Neuronal stem cell (in vitro differentiated cells): Measurements from ENCODE around the gene PTPRT. TPM values are rescaled to one million over a fixed set of nuclear protein-coding genes. Genes with fewer than 3 reads are reported as not detected.

Experiments
- DNase-seq: peaks from one replicate; pipeline ENCODE4 v3.0.0-alpha.2; 2013; ENCODE audit warnings: low spot score
- H2AFZ ChIP-seq: one replicate; pipeline ENCODE4 v1.6.1; 2013; ENCODE audit warnings: mild to moderate bottlenecking, low read length, inconsistent platforms
- H2AK5ac ChIP-seq: 2 replicates; pipeline ENCODE4 v1.6.1; 2013; ENCODE audit warnings: low read depth, mild to moderate bottlenecking, inconsistent platforms, low read length, moderate library complexity, mixed read lengths
- H2BK120ac ChIP-seq: 2 replicates; pipeline ENCODE4 v1.6.1; 2013; ENCODE audit warnings: low read depth, mild to moderate bottlenecking, inconsistent platforms, low read length, moderate library complexity, mixed read lengths
- H2BK12ac ChIP-seq: one replicate; pipeline ENCODE4 v1.6.1; 2013; ENCODE audit warnings: low read length, inconsistent platforms
- H2BK15ac ChIP-seq: 2 replicates; pipeline ENCODE4 v1.6.1; 2013; ENCODE audit warnings: mild to moderate bottlenecking, low read length, inconsistent platforms, mixed read lengths
- H2BK5ac ChIP-seq: one replicate; pipeline ENCODE4 v1.6.1; 2013; ENCODE audit warnings: inconsistent platforms, mild to moderate bottlenecking, low read length, moderate library complexity
- H3K14ac ChIP-seq: one replicate; pipeline ENCODE4 v1.6.1; 2013; ENCODE audit warnings: low read length, inconsistent platforms
- H3K18ac ChIP-seq: 2 replicates; pipeline ENCODE4 v1.6.1; 2013; ENCODE audit warnings: low read length, inconsistent platforms
- H3K23ac ChIP-seq: 2 replicates; pipeline ENCODE4 v1.6.1; 2013; ENCODE audit warnings: low read depth, mild to moderate bottlenecking, mixed read lengths, low read length, inconsistent platforms; ENCODE audit not compliant: poor library complexity
- H3K27ac ChIP-seq: replicated peaks from 3 replicates; pipeline ENCODE4 v1.5.1; 2013; ENCODE audit warnings: low read length, inconsistent platforms
- H3K27me3 ChIP-seq, 3 experiments: 2 replicates each; pipeline ENCODE4 v1.6.1; 2013; ENCODE audit warnings: low read length in 3 of 3, mild to moderate bottlenecking in 2 of 3, inconsistent platforms in 1 of 3, low read depth in 1 of 3, mixed read lengths in 1 of 3, moderate library complexity in 1 of 3; ENCODE audit not compliant: control insufficient read depth in 3 of 3, insufficient read depth in 3 of 3
- H3K36me3 ChIP-seq, 2 donors: replicated peaks in 1 of 2; 2 replicates each; pipeline ENCODE4 v1.6.1; 2013; ENCODE audit warnings: low read length in 2 of 2; ENCODE audit not compliant: control insufficient read depth in 2 of 2, insufficient read depth in 2 of 2
- H3K4ac ChIP-seq: 2 replicates; pipeline ENCODE4 v1.6.1; 2013; ENCODE audit warnings: inconsistent platforms, mild to moderate bottlenecking, low read length, moderate library complexity
- H3K4me1 ChIP-seq, 2 donors: 1 replicate in 1 of 2; 2 replicates in 1 of 2; pipeline ENCODE4 v1.6.1; 2013; ENCODE audit warnings: low read length in 2 of 2, low read depth in 1 of 2; ENCODE audit not compliant: control insufficient read depth in 2 of 2, insufficient read depth in 1 of 2
- H3K4me2 ChIP-seq: one replicate; pipeline ENCODE4 v1.6.1; 2013; ENCODE audit warnings: mild to moderate bottlenecking, low read length, inconsistent platforms; ENCODE audit not compliant: insufficient read depth, poor library complexity, severe bottlenecking
- H3K4me3 ChIP-seq, 2 donors: 2 replicates each; pipeline ENCODE4 v1.5.1; 2013; ENCODE audit warnings: low read length in 2 of 2, mild to moderate bottlenecking in 2 of 2, inconsistent platforms in 1 of 2, moderate library complexity in 1 of 2
- H3K79me1 ChIP-seq: one replicate; pipeline ENCODE4 v1.6.1; 2013; ENCODE audit warnings: low read depth, mild to moderate bottlenecking, inconsistent platforms, low read length, moderate library complexity
- H3K9ac ChIP-seq: one replicate; pipeline ENCODE4 v1.6.1; 2013; ENCODE audit warnings: mild to moderate bottlenecking, low read depth, low read length, inconsistent platforms; ENCODE audit not compliant: poor library complexity
- H3K9me3 ChIP-seq, 2 donors: replicated peaks in 1 of 2; 2 replicates each; pipeline versions ENCODE3 to v1.6.1; 2013; ENCODE audit warnings: low read length in 2 of 2, mild to moderate bottlenecking in 2 of 2, inconsistent platforms in 1 of 2, low read depth in 1 of 2, mixed read lengths in 1 of 2, moderate library complexity in 1 of 2; ENCODE audit not compliant: control insufficient read depth in 2 of 2, insufficient read depth in 1 of 2
- H4K8ac ChIP-seq: one replicate; pipeline ENCODE4 v1.6.1; 2013; ENCODE audit warnings: low read depth, mild to moderate bottlenecking, inconsistent platforms, low read length, moderate library complexity
- H4K91ac ChIP-seq: one replicate; pipeline ENCODE4 v1.6.1; 2013; ENCODE audit warnings: low read length, low read depth, mild to moderate bottlenecking, inconsistent platforms; ENCODE audit not compliant: poor library complexity
- WGBS, 2 donors: extraction: QIAGEN DNeasy Blood & Tissue Kit; methylation state at CpG; one replicate each; pipeline ENCODE4 v1.1.7; 2013; ENCODE audit warnings: missing lambda C conversion rate in 2 of 2, mixed read lengths in 1 of 2; ENCODE audit not compliant: insufficient read length in 2 of 2, insufficient replicate concordance in 1 of 2; ENCODE audit errors: extremely low coverage in 2 of 2; 5-methylcytosine and 5-hydroxymethylcytosine counted together
- small RNA-seq: library from polyadenylated mRNA; stranded (forward); fragments of <200 nt; extraction: miRNeasy Mini kit (QIAGEN cat#:217004); gene quantifications from one replicate; pipeline ENCODE3, GENCODE V24; 2013; ENCODE audit not compliant: insufficient read depth

The PTPRT gene

GRCh38 chr20:42026599-42026998 lies 1163.1 kb downstream of the PTPRT start:
- no peak overlapping the region for H3K23ac ChIP-seq
- H3K18ac ChIP-seq: no peak overlapping the region
- H2AFZ ChIP-seq: no peak overlapping the region
- H4K8ac ChIP-seq: no peak overlapping the region
- no peaks in the 10 kb centered on the region for H3K9me3 ChIP-seq
- H3K4me1 ChIP-seq: no peaks in the 10 kb centered on the region
- no peak overlapping the region for H4K91ac ChIP-seq
- H3K79me1 ChIP-seq: no peaks in the 10 kb centered on the region
- no peak overlapping the region for H3K27ac ChIP-seq
- H3K4ac ChIP-seq: no peak overlapping the region
- no peaks in the 10 kb centered on the region for H3K27me3 ChIP-seq
- no peak overlapping the region for H2BK5ac ChIP-seq
- H2BK12ac ChIP-seq: no peak overlapping the region
- H2AK5ac ChIP-seq: no peak overlapping the region
- H3K9ac ChIP-seq: no peak overlapping the region
- no peak overlapping the region for H2BK15ac ChIP-seq
- WGBS, 2 donors: no CpG with 5 or more reads among the region's 4 CpGs
- no peak overlapping the region for H3K4me3 ChIP-seq
- no peak overlapping the region for H3K14ac ChIP-seq
- H3K4me2 ChIP-seq: no peak overlapping the region
- DNase-seq: no peak
- H3K36me3 ChIP-seq: no peaks in the 10 kb centered on the region
- H2BK120ac ChIP-seq: no peak overlapping the region

GRCh38 chr20:42024653-42025052 lies 1165.1 kb downstream of the PTPRT start:
- Histone ChIP-seq H3K4me3 (no peak overlapping the region), H3K23ac (no peak overlapping the region), H3K9ac (no peak overlapping the region), H2BK5ac (no peak overlapping the region), H4K8ac (no peak overlapping the region), H2BK15ac (no peak overlapping the region), H3K36me3 (no peaks in the 10 kb centered on the region), H2AK5ac (no peak overlapping the region), H3K18ac (no peak overlapping the region), H3K4ac (no peak overlapping the region), H3K79me1 (no peaks in the 10 kb centered on the region), H3K4me2 (no peak overlapping the region), H4K91ac (no peak overlapping the region), H2BK120ac (no peak overlapping the region), H3K27ac (no peak overlapping the region), H2BK12ac (no peak overlapping the region), H3K4me1 (no peaks in the 10 kb centered on the region), H3K27me3 (no peaks in the 10 kb centered on the region), H3K14ac (no peak overlapping the region), H3K9me3 (no peaks in the 10 kb centered on the region), H2AFZ (no peak overlapping the region)
- no CpG with 5 or more reads among the region's 5 CpGs for WGBS, 2 donors
- DNase-seq: peak; percentile 53

Small RNA genes lying within 50 kb of the gene (small RNA-seq; reads per million reads assigned to genes)
- not detected for gene RN7SKP100
